Psoas muscle (tissue), 8 donors: ENCODE data around the gene ALDH18A1. TPM values are rescaled to one million over a fixed set of nuclear protein-coding genes. Genes with fewer than 3 reads are reported as not detected.
A peak's percentile ranks its signal among the peaks of the same experiment; 100 is the strongest.

Experiments used
- ATAC-seq, 4 donors: fragments of 200-7000 bp; cut with Tn5 transposase; one replicate each; pipeline ENCODE4 v1.9.1; 2020; ENCODE audit warnings: moderate library complexity in 3 of 4, mild to moderate bottlenecking in 2 of 4
- DNase-seq, 2 donors: peaks; one replicate each; pipeline ENCODE4 v3.0.0-alpha.2; 2020
- H3K27ac ChIP-seq: fragments of 200-600 bp; one replicate; pipeline ENCODE4 v1.8.0; 2022
- H3K27me3 ChIP-seq, 3 donors: fragments of 200-600 bp in 1 of 3; one replicate each; pipeline versions ENCODE4 v1.6.1 to v1.8.0; 2013 to 2022; ENCODE audit warnings: low read length in 2 of 3, mild to moderate bottlenecking in 2 of 3, moderate library complexity in 1 of 3; ENCODE audit not compliant: insufficient read depth in 3 of 3
- H3K36me3 ChIP-seq, 2 donors: fragments of 200-600 bp in 1 of 2; one replicate each; pipeline versions ENCODE4 v1.6.1 to v1.8.0; 2013 to 2022; ENCODE audit warnings: low read depth in 1 of 2, mild to moderate bottlenecking in 1 of 2, moderate library complexity in 1 of 2; ENCODE audit not compliant: insufficient read depth in 1 of 2
- H3K4me1 ChIP-seq: fragments of 200-600 bp; one replicate; pipeline ENCODE4 v1.8.0; 2022
- H3K4me3 ChIP-seq: fragments of 200-600 bp; one replicate; pipeline ENCODE4 v1.8.0; 2022; ENCODE audit warnings: mild to moderate bottlenecking
- H3K9me3 ChIP-seq: fragments of 200-600 bp; one replicate; pipeline ENCODE4 v1.8.0; 2022
- CTCF ChIP-seq: fragments of 200-600 bp; IDR thresholded peaks from one replicate; pipeline ENCODE4 v1.8.0; 2022; ENCODE audit warnings: antibody characterized with exemption
- WGBS, 3 donors: extraction: QIAGEN DNeasy Blood & Tissue Kit; methylation state at CpG; one replicate each; pipeline versions ENCODE4 v1.1.6 to v1.1.7; 2013; 5-methylcytosine and 5-hydroxymethylcytosine counted together
- intact Hi-C, 2 donors: fragments of 100-400 bp; cut with DNase I; formaldehyde crosslinking; loops; one replicate each; pipeline versions ENCODE4 v1.11.0 to v1.14.2; 2022
- polyA plus RNA-seq, 3 donors: library from polyadenylated mRNA; stranded (reverse); fragments of 200-250 nt; gene quantifications; one replicate each; pipeline ENCODE4 v1.2.3, GENCODE V29; 2013
- total RNA-seq, 4 donors: library from RNA; stranded (reverse); fragmentation: NEBNext Ultra II Directional in 2 of 4; extraction: Animal tissue kit (Norgen Biotek cat#: 25700) in 2 of 4; gene quantifications; one replicate each; pipeline versions ENCODE4 v1.2.1 to v1.2.4, GENCODE V29; 2021 to 2023
- donor health status: healthy with polysubstance abuse.
- donor health status: DM: no; HTN: no; CAD: no; lungs with moderate emphysema.
- donor health status: Bipolar disorder and iron deficiency.
- donor health status: healthy.
- donor health status: DM: yes; HTN: yes; CAD: no.
- donor health status: DM: no; HTN: no; CAD: no.
- donor health status: DM: no; HTN: no; CAD: no.
- donor health status: DM: yes; HTN: yes; CAD: no.

The ALDH18A1 gene
- total and polyA plus RNA-seq, 7 donors = 2.4 to 18.1 (median 5.7) TPM

GRCh38 chr10:95574649-95575365, 81.7 kb downstream of the ALDH18A1 start:
- Histone ChIP-seq H3K4me1 (peaks cover 3% of the 10 kb centered on the region), H3K36me3 (no peaks in the 10 kb centered on the region), H3K4me3 (no peak overlapping the region), H3K9me3 (no peaks in the 10 kb centered on the region), H3K27ac (no peak overlapping the region), H3K27me3 (no peaks in the 10 kb centered on the region)
- DNase-seq (no peak), ATAC-seq (peak in 2 of 4 donors; percentile 47 to 57)
- intact Hi-C loops = no loop called here
- WGBS, 3 donors = 46 to 81% (median 57%) methylated on average over 11 of the region's 11 CpGs
- TF ChIP-seq CTCF = no peak

GRCh38 chr10:95573964-95574604, 82.4 kb downstream of the ALDH18A1 start:
- no peak for DNase-seq
- Histone ChIP-seq H3K4me1 (peaks cover 3% of the 10 kb centered on the region), H3K9me3 (no peaks in the 10 kb centered on the region), H3K4me3 (no peak overlapping the region), H3K27me3 (no peaks in the 10 kb centered on the region), H3K36me3 (no peaks in the 10 kb centered on the region), H3K27ac (peak overlapping the region; percentile 3)
- ATAC-seq = peak in 2 of 4 donors; percentile 45 to 54
- intact Hi-C loops = no loop called here
- no peak for TF ChIP-seq CTCF
- WGBS, 3 donors = 56 to 62% (median 59%) methylated on average over 6 of the region's 6 CpGs

GRCh38 chr10:95573527-95573926, 83.0 kb downstream of the ALDH18A1 start:
- Histone ChIP-seq H3K36me3 (no peaks in the 10 kb centered on the region), H3K9me3 (no peaks in the 10 kb centered on the region), H3K4me3 (no peak overlapping the region), H3K4me1 (peaks cover 3% of the 10 kb centered on the region), H3K27ac (peak overlapping the region; percentile 3), H3K27me3 (no peaks in the 10 kb centered on the region)
- ATAC-seq (no peak), DNase-seq (no peak)
- no peak for TF ChIP-seq CTCF
- intact Hi-C loops = no loop called here
- 63 to 86% (median 64%) methylated on average over 3 of the region's 3 CpGs for WGBS, 3 donors

GRCh38 chr10:95572131-95572820, 84.2 kb downstream of the ALDH18A1 start:
- Histone ChIP-seq H3K4me3 (peak overlapping the region; percentile 50), H3K27ac (no peak overlapping the region), H3K36me3 (no peaks in the 10 kb centered on the region), H3K27me3 (no peaks in the 10 kb centered on the region), H3K9me3 (no peaks in the 10 kb centered on the region), H3K4me1 (peaks cover 3% of the 10 kb centered on the region)
- ATAC-seq (peak in 1 of 4 donors; percentile 50), DNase-seq (no peak)
- 18 to 39% (median 19%) methylated on average over 7 of the region's 7 CpGs for WGBS, 3 donors
- no peak for TF ChIP-seq CTCF
- intact Hi-C loops = no loop called here
